Measurements from ENCODE around the gene MBIP.
A peak's percentile ranks its signal among the peaks of the same experiment; 100 is the strongest.

MBIP gene

GRCh38 chr14:36320200-36320896 lies at the start of gene MBIP:
Gene MBIP, minus strand, starts transcription at chr14:36320637. Its CDS starts 49 bp downstream, at chr14:36320588.
- H3K27me3 ChIP-seq (replicated peaks; ENCODE audit: control insufficient read depth, insufficient read depth, low read length): no peaks in the 10 kb centered on the region
- no peaks in the 10 kb centered on the region for H3K36me3 ChIP-seq (ENCODE audit: control insufficient read depth, insufficient read depth, low read length)
- peak within 1 kb of the TSS; percentile 93 for H3K4me3 ChIP-seq (replicated peaks; ENCODE audit: low read depth, low read length)
- TF ChIP-seq CTCF (IDR thresholded peaks at IDR 0.05; ENCODE audit: insufficient read depth, low read length, poor library complexity, severe bottlenecking): no peak
- DNase-seq (ENCODE audit: extremely low read depth, insufficient read length): peak; percentile 81

GRCh38 chr14:36367985-36368774 lies 47.7 kb upstream of the MBIP start:
- H3K4me3 ChIP-seq (replicated peaks; ENCODE audit: low read depth, low read length): no peak overlapping the region
- no peak for DNase-seq (ENCODE audit: extremely low read depth, insufficient read length)
- H3K36me3 ChIP-seq (ENCODE audit: control insufficient read depth, insufficient read depth, low read length): no peaks in the 10 kb centered on the region
- no peak for TF ChIP-seq CTCF (IDR thresholded peaks at IDR 0.05; ENCODE audit: insufficient read depth, low read length, poor library complexity, severe bottlenecking)
- no peaks in the 10 kb centered on the region for H3K27me3 ChIP-seq (replicated peaks; ENCODE audit: control insufficient read depth, insufficient read depth, low read length)

GRCh38 chr14:36365766-36366165 lies 45.3 kb upstream of the MBIP start:
- Histone ChIP-seq H3K36me3 (ENCODE audit: control insufficient read depth, insufficient read depth, low read length) (no peaks in the 10 kb centered on the region), H3K4me3 (replicated peaks; ENCODE audit: low read depth, low read length) (no peak overlapping the region), H3K27me3 (replicated peaks; ENCODE audit: control insufficient read depth, insufficient read depth, low read length) (no peaks in the 10 kb centered on the region)
- no peak for TF ChIP-seq CTCF (IDR thresholded peaks at IDR 0.05; ENCODE audit: insufficient read depth, low read length, poor library complexity, severe bottlenecking)
- no peak for DNase-seq (ENCODE audit: extremely low read depth, insufficient read length)

- Histone ChIP-seq H3K36me3 (ENCODE audit: control insufficient read depth, insufficient read depth, low read length) (no peaks in the 10 kb centered on the region), H3K27me3 (replicated peaks; ENCODE audit: control insufficient read depth, insufficient read depth, low read length) (no peaks in the 10 kb centered on the region), H3K4me3 (replicated peaks; ENCODE audit: low read depth, low read length) (no peak overlapping the region)
- no peak for TF ChIP-seq CTCF (IDR thresholded peaks at IDR 0.05; ENCODE audit: insufficient read depth, low read length, poor library complexity, severe bottlenecking)
- DNase-seq (ENCODE audit: extremely low read depth, insufficient read length): no peak
Observed at GRCh38 chr14:36363704-36364103, 43.3 kb upstream of the MBIP start.

- Histone ChIP-seq H3K36me3 (ENCODE audit: control insufficient read depth, insufficient read depth, low read length) (no peaks in the 10 kb centered on the region), H3K27me3 (replicated peaks; ENCODE audit: control insufficient read depth, insufficient read depth, low read length) (no peaks in the 10 kb centered on the region), H3K4me3 (replicated peaks; ENCODE audit: low read depth, low read length) (no peak overlapping the region)
- TF ChIP-seq CTCF (IDR thresholded peaks at IDR 0.05; ENCODE audit: insufficient read depth, low read length, poor library complexity, severe bottlenecking): no peak
- DNase-seq (ENCODE audit: extremely low read depth, insufficient read length): no peak
Observed at GRCh38 chr14:36362648-36363047, 42.2 kb upstream of the MBIP start.
